GM18511 (cell line): Measurements from ENCODE around the gene LINGO1.

Experiments
- ATAC-seq: cut with Tn5 transposase; IDR thresholded peaks from one replicate; pipeline ENCODE4 v1.9.1; 2021; ENCODE audit warnings: mild to moderate bottlenecking, moderate library complexity; ENCODE audit not compliant: unreplicated experiment

Gene LINGO1

GRCh38 chr15:77619883-77620282, 12.8 kb downstream of the LINGO1 start:
- ATAC-seq = no peak

DNA sequence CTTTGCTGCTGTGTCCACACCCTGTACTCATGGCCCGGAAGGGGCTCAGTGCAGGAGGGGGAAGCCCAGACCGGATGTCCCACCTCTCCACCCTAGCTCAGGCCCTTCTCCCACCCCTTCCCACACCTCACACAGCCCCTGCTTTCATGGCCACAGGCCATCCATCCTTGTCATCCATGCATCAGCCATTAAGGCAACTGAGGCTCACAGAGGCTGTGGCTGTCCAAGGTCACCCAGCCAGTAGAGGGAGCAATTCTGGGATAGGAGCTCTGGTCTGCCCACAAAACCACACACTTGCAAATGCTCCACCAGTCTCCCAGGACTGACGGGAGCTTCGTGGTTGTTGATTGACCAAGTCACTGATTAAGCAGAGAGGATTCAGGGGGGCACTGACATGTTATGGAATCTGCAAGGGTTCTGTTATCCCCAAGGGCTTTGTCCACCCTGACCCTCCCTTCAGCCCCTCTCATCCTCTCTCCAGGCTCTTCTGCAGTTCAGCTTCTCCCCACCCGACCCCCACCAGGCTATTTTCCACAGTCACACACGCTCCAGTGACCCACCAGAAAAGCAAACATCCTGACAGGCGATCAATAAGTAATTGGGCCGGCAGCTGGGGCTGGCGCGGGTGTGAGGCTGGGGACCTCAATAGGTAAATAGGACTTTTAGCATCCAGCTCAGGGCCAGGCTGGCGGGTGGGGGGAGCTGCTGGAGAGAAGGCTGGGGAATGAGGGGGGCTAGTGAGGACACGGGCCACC, 15.1 kb downstream of the LINGO1 start:
- no peak for ATAC-seq

GRCh38 chr15:77616072-77616471, 16.6 kb downstream of the LINGO1 start:
- no peak for ATAC-seq

DNA sequence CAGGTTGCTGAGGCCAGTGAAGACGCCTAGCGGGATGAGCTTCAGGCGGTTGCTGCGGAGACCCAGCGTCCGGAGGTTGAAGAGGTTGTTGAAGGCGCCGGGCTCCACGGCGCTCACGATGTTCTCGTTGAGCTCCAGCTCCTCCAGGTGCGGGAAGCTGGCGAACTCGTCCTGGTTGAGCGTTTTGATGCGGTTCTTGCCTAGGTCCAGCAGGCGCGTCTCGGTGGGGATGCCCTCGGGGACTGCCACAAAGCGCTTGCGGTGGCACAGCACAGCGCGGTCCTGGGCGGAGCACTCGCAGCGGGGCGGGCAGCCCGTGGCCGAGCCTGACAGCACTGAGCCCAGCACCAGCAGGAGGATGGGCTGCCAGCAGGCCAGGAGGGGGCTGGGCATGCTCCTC, 17.2 kb downstream of the LINGO1 start:
- no peak for ATAC-seq

- no peak for ATAC-seq
Measured at GRCh38 chr15:77614251-77614806, 18.4 kb downstream of the LINGO1 start.

DNA sequence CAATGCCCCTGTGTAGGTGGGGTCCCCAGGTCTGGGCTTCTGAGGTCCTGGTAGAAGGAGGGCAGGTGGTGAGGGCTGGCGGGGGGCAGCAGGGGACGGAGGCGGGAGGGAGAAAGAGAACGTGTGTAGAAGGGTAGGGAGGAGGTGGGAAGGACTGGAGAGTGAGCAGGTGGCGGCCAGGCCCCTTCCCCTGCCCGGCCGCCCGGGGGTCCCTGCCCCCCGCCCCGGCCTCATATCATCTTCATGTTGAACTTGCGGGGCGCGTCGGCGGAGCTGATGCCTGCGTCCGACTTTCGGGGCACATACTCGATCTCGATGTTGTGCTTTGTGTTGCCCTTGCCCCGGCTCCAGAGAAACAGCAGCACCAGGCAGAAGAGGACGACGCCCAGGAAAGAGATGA, 18.9 kb downstream of the LINGO1 start:
- ATAC-seq = no peak

DNA sequence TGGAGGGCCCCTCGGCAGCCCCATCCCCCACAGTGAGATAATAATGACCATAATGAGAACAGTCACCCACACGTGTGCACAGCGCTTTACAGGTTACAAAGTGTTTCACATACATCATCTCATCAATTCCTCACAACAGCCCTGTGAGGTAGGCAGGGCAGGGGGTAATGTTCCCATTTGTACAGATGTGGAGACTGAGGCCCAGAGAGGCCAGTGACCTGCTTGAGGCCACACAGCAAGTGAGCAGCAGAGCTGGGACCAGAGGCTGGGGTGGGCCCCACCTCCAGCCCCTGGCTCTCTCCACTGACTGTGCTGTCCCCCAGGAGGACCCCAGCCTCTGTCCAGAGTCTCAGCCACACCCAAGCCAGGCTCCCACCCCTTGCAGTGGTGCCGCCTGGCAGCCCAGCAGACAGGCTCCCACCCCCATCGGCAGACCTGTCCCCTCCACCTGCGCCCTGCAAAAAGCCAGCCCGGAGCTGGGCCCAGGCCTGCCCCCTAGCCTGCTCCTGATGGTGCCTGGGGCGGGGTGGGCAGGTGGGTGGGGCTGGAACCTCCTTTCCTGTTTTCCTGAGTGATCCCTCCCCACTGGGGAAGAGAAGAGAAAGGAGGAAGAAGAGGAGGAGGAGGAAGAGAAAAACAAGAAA, 19.6 kb downstream of the LINGO1 start:
- no peak for ATAC-seq

GRCh38 chr15:77611767-77612166, 20.9 kb downstream of the LINGO1 start:
- no peak for ATAC-seq

DNA sequence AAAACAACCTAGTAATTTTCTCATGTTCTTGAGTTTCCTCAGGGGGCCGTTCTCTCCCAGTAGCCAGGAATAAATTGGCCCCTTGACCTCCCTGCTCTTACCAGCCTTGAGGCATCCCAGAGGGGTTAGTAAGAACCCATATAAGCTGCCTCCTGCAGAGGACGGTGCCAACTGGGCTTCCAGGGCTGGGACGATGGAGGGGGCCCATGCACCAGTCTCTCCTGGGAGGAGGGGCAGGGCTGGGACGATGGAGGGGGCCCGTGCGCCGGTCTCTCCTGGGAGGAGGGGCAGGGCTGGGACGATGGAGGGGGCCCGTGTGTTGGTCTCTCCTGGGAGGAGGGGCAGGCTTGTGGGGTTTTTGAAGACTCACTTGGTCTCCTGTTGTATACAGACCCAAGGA, 22.0 kb downstream of the LINGO1 start:
- no peak for ATAC-seq

DNA sequence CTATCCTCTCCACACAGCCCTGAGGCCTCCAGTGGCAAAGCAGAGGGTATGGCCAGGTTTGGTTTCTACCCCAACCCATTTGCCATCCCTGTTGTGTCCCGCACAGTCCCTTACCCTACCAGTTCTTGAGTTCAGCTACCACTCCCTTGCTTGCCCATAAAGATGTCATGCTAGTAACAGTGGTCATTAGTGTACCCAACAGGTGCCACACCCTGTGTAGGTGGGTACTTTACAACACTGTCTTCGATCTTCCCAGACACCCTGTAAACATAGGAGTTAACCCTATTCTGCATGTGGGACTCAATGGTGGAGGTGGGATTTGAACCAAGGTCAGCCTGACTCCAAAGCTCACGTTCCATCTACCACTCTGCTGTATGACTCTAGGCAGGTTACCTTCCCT, 23.2 kb downstream of the LINGO1 start:
- ATAC-seq = no peak

DNA sequence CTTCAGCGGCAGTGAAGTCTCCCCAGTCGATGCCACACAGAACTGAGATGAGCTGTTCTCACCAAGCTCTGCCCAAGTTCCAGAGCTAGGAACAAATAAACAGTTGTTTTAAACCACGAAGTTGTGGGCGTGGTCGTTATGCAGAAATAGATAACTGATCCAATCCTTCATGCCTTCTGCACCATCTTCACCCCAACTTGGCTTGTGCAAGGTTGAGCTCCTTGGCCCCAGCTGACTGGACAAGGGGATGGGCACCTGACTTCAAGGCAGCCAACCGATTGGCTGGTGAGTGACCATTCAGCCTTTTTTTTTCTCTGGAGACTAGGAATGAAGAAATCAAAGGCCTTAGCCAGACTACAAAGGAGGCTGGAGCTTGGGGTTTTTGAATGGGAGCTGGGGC, 23.9 kb downstream of the LINGO1 start:
- no peak for ATAC-seq

- no peak for ATAC-seq
Measured at GRCh38 chr15:77607894-77608261, 24.8 kb downstream of the LINGO1 start.

DNA sequence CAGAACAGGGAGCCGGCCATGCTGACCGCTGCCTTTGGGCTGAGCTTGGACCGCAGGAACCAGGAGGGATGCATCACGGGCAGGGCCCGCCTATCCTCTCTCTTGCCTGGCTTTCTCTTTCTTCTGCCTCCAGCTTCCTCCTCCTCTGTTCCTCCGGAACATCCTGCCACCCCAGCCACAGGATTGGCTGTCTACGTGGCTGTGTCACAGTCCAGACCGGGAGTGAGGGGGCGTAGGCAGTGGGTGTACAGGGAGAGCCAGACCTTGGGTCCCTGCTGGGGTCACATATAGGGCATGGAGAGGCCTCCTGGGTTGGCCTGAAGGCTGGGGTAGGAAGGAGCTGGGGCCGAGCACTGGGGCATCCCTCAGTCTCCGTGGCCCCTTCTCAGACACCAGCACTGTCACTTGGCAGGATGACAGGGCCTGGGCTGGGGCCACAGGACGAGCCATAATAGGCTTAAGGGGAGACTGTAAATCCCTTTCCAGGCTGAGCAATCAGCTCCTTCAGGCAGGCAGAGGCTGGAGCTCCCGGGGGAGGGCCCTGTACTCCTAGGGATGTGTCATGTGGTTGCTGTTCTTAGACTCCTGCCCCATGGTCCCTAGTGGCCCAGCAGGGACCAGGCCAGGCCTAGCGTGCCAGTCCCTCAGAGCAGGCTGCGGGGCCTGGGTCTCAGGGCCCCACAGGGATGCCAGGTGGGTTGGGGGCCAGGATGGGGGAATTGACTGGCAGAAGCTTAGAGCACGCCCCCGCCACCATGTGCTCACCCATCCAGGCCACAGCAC, 25.4 kb downstream of the LINGO1 start:
- no peak for ATAC-seq

- no peak for ATAC-seq
Measured at GRCh38 chr15:77606142-77607034, 26.3 kb downstream of the LINGO1 start.

- ATAC-seq = no peak
Measured at GRCh38 chr15:77605547-77605946, 27.2 kb downstream of the LINGO1 start.

- ATAC-seq = no peak
Measured at GRCh38 chr15:77604973-77605372, 27.7 kb downstream of the LINGO1 start.

DNA sequence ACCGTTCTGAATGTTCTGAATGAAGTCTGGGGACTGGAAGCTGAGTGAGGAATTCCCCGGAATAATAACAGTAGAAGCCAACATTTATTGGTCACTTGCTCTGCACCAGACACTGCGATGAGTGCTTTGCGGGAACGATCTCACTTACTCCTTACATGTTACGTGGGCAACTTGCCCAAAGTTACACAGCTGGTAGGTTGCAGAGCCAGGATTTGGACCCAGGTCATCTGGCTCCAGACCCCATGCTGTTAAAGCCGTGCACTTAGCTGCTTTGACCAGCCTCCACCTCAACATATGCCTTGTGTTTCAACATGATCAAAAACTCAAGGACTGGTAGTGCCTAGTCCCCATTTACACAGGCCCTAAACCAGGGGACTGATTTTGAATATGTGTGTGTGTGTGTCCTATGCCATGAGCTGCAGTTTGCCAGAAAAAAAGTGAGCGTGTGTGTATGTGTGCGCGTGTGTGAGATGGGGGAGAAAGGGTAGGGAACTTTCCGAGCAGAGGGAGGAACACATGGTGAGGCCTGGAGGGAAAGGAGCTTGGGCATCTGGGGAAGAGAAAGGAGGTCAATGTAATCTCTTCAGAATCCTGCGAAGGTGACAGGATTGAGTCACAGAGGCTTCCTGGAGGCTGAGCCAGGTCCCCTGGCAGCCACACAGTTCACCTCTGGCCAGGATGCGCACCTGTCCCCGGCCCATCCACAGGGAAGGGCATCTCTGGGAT, 28.9 kb downstream of the LINGO1 start:
- no peak for ATAC-seq

- ATAC-seq = no peak
Measured at GRCh38 chr15:77602800-77603199, 29.9 kb downstream of the LINGO1 start.

GRCh38 chr15:77599899-77600298, 32.8 kb downstream of the LINGO1 start:
- ATAC-seq = no peak

DNA sequence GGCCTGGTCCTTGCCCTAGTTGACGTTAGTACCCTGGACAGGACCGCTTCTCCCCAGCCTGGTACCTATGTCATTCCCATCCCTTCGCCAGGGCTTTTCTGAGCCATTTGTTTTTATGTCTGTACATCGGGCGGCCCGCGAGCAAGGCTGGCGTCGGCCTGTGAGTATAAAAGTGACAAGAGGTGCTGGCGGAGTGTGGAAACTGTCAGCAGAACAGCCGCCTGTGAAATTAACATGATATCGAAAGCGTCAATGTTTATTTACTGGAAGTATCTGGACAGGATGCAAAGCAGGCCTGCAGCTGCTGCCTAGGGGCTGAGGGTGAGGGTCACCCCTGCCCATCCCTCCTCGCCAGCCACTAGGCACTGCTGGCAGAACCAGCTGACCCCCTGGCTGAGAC, 33.4 kb downstream of the LINGO1 start:
- no peak for ATAC-seq
